ENCODE results near the gene NME2. TPM values are rescaled to one million over a fixed set of nuclear protein-coding genes. Genes with fewer than 3 reads are reported as not detected.

NME2 gene
- total RNA-seq, 4 donors from 2014 or later: 83.4 to 482 (median 290) TPM

DNA sequence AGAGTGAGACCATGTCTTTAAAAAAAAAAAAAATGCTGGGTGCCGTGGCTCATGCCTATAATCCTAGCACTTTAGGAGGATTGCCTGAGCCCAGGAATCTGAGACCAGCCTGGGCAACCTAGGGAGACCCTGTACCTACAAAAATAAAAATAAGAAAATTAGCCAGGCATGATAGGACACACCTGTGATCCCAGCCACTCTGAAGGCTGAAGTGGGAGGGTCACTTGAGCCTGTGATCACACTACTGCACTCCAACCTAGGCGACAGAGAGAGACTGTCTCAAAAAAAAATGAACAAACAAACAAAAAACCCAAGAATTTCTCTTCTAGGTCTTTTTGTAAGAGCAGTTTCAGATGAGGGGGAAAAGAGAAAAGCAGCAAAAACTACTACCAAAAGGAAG is 34.6 kb downstream of the NME2 start:
- in situ Hi-C loops (cut with MboI; ENCODE audit: low pct_ligation_motif_present in 1 of 4, low pct_unique_long_range_greater_than_20kb in 1 of 4, low sequenced_read_pairs in 3 of 4): no loop called here
- 76 to 83% methylated on average over 1 to 2 of the region's 2 CpGs for WGBS, 2 donors (ENCODE audit: low coverage in 1 of 2)
- DNase-seq: no peak

DNA sequence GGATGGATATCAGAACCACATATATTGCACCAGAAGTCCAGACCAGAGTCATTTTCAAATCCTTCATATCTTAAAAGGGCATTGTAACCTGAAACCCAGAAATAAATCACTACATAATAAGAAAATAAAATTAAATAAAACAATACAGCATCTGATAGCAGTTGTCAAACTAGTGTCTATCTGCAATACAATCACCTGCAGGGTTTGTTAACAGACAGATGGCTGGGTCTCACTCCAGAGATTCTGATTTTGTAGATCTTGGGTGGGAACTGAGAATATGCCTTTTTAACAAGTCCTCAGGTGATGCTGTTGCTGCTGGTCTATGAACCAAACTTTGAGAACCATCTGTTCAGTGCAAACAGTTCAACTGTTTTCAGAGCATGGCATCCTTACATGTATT is 37.6 kb downstream of the NME2 start:
- no peaks in the 10 kb centered on the region for H3K27me3 ChIP-seq
- in situ Hi-C loops (cut with MboI; ENCODE audit: low pct_ligation_motif_present in 1 of 4, low pct_unique_long_range_greater_than_20kb in 1 of 4, low sequenced_read_pairs in 3 of 4) (no loop called here), intact Hi-C loops (cut with DNase I; ENCODE audit: low total_unique reads) (no loop called here)
- peaks cover 0 to 79% (median 25%) of the 10 kb centered on the region in 4 donors for H3K36me3 ChIP-seq
- TF ChIP-seq EP300 (IDR thresholded peaks at IDR 0.05; ENCODE audit: low read depth): no peak
- no peak for TF ChIP-seq POLR2AphosphoS5 (IDR thresholded peaks at IDR 0.05)
- TF ChIP-seq POLR2A (IDR thresholded peaks at IDR 0.05): no peak
- TF ChIP-seq, protein P1, sequence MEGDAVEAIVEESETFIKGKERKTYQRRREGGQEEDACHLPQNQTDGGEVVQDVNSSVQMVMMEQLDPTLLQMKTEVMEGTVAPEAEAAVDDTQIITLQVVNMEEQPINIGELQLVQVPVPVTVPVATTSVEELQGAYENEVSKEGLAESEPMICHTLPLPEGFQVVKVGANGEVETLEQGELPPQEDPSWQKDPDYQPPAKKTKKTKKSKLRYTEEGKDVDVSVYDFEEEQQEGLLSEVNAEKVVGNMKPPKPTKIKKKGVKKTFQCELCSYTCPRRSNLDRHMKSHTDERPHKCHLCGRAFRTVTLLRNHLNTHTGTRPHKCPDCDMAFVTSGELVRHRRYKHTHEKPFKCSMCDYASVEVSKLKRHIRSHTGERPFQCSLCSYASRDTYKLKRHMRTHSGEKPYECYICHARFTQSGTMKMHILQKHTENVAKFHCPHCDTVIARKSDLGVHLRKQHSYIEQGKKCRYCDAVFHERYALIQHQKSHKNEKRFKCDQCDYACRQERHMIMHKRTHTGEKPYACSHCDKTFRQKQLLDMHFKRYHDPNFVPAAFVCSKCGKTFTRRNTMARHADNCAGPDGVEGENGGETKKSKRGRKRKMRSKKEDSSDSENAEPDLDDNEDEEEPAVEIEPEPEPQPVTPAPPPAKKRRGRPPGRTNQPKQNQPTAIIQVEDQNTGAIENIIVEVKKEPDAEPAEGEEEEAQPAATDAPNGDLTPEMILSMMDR (IDR thresholded peaks at IDR 0.05): no peak
- no peaks in the 10 kb centered on the region for H3K4me1 ChIP-seq
- no peak for DNase-seq
- no peak overlapping the region for H3K27ac ChIP-seq
- H3K4me3 ChIP-seq: no peak overlapping the region
- no peaks in the 10 kb centered on the region for H3K9me3 ChIP-seq

More for the DNA sequence above, 34.6 kb downstream of the NME2 start:
- intact Hi-C loops (cut with DNase I; ENCODE audit: low total_unique reads): no loop called here
- TF ChIP-seq EP300 (IDR thresholded peaks at IDR 0.05; ENCODE audit: low read depth): no peak
- TF ChIP-seq, protein P1 (IDR thresholded peaks at IDR 0.05): no peak
- TF ChIP-seq POLR2AphosphoS5 (IDR thresholded peaks at IDR 0.05): no peak
- no peak for TF ChIP-seq POLR2A (IDR thresholded peaks at IDR 0.05)
- no peaks in the 10 kb centered on the region for H3K27me3 ChIP-seq
- H3K9me3 ChIP-seq: no peaks in the 10 kb centered on the region
- H3K4me3 ChIP-seq: no peak overlapping the region
- peaks cover 0 to 71% (median 19%) of the 10 kb centered on the region in 4 donors for H3K36me3 ChIP-seq
- H3K4me1 ChIP-seq: no peaks in the 10 kb centered on the region
- no peak overlapping the region for H3K27ac ChIP-seq

DNA sequence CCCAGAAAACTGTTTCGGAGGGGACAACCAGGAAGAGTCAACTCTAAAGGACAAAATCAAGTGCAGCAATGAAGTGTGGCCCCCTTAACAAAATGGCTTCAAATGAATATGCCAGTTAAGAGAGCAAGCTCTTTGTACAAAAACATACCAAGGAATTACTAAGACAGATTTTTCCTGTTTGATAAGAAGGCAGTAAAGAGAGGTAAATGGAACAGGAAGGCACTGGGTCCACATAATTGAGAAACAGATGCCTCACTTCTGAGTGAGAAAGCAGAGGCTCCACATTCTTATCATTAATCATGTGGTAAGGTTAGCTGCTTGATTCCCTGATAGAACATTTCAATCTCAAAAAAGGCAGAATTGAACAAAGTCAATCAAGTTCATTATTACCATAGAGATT is 48.7 kb downstream of the NME2 start:
- H3K27ac ChIP-seq: no peak overlapping the region
- TF ChIP-seq POLR2A (IDR thresholded peaks at IDR 0.05) (no peak), POLR2AphosphoS5 (IDR thresholded peaks at IDR 0.05) (no peak)
- H3K9me3 ChIP-seq: no peaks in the 10 kb centered on the region
- H3K36me3 ChIP-seq: peaks cover 0 to 50% (median 12%) of the 10 kb centered on the region in 4 donors
- no peaks in the 10 kb centered on the region for H3K27me3 ChIP-seq
- WGBS, 2 donors (ENCODE audit: low coverage in 1 of 2): 80 to 100% methylated on average over 1 of the region's 1 CpG
- DNase-seq: no peak
- H3K4me3 ChIP-seq: no peak overlapping the region
- in situ Hi-C loops (cut with MboI; ENCODE audit: low pct_ligation_motif_present in 1 of 4, low pct_unique_long_range_greater_than_20kb in 1 of 4, low sequenced_read_pairs in 3 of 4): no loop called here
- intact Hi-C loops (cut with DNase I; ENCODE audit: low total_unique reads): no loop called here
- no peaks in the 10 kb centered on the region for H3K4me1 ChIP-seq

- TF ChIP-seq POLR2A (IDR thresholded peaks at IDR 0.05): no peak
- TF ChIP-seq, protein P1 (IDR thresholded peaks at IDR 0.05): no peak
- no peak for TF ChIP-seq POLR2AphosphoS5 (IDR thresholded peaks at IDR 0.05)
- TF ChIP-seq EP300 (IDR thresholded peaks at IDR 0.05; ENCODE audit: low read depth): no peak
- intact Hi-C loops (cut with DNase I; ENCODE audit: low total_unique reads): no loop called here
- H3K4me1 ChIP-seq: no peaks in the 10 kb centered on the region
- H3K9me3 ChIP-seq: no peaks in the 10 kb centered on the region
- no peak for DNase-seq
- peaks cover 0 to 49% (median 14%) of the 10 kb centered on the region in 4 donors for H3K36me3 ChIP-seq
- H3K27ac ChIP-seq: no peak overlapping the region
- WGBS, 2 donors (ENCODE audit: low coverage in 1 of 2): 86% methylated on average over 1 of the region's 1 CpG; no CpG with 5 or more reads in 1 of the 2 donors
- in situ Hi-C loops (cut with MboI; ENCODE audit: low pct_ligation_motif_present in 1 of 4, low pct_unique_long_range_greater_than_20kb in 1 of 4, low sequenced_read_pairs in 3 of 4): no loop called here
- H3K4me3 ChIP-seq: no peak overlapping the region
- no peaks in the 10 kb centered on the region for H3K27me3 ChIP-seq
Measured at GRCh38 chr17:51217946-51218345, 51.7 kb downstream of the NME2 start.

GRCh38 chr17:51221322-51221721 is 55.1 kb downstream of the NME2 start:
- no peaks in the 10 kb centered on the region for H3K27me3 ChIP-seq
- peaks cover 0 to 49% (median 15%) of the 10 kb centered on the region in 4 donors for H3K36me3 ChIP-seq
- H3K4me1 ChIP-seq: peaks cover 0 to 21% (median 11%) of the 10 kb centered on the region in 4 donors
- no peak overlapping the region for H3K27ac ChIP-seq
- H3K4me3 ChIP-seq: no peak overlapping the region
- TF ChIP-seq EP300 (IDR thresholded peaks at IDR 0.05; ENCODE audit: low read depth): no peak
- no peak for TF ChIP-seq POLR2A (IDR thresholded peaks at IDR 0.05)
- TF ChIP-seq POLR2AphosphoS5 (IDR thresholded peaks at IDR 0.05): no peak
- TF ChIP-seq, protein P1 (IDR thresholded peaks at IDR 0.05): no peak
- no peak for DNase-seq
- intact Hi-C loops (cut with DNase I; ENCODE audit: low total_unique reads): no loop called here
- in situ Hi-C loops (cut with MboI; ENCODE audit: low pct_ligation_motif_present in 1 of 4, low pct_unique_long_range_greater_than_20kb in 1 of 4, low sequenced_read_pairs in 3 of 4): no loop called here
- H3K9me3 ChIP-seq: no peaks in the 10 kb centered on the region
- 80 to 87% methylated on average over 2 to 4 of the region's 4 CpGs for WGBS, 2 donors (ENCODE audit: low coverage in 1 of 2)

Measured in transverse colon (tissue), 4 donors.